Endothelial cell of umbilical vein (primary cell): ENCODE data around the gene RSPH10B2.
"Not testable (repeated sequence)": the region's sequence is repeated elsewhere in the genome, so short reads cannot be mapped to it uniquely, and the experiment has no call there.

Source experiments
- EZH2 ChIP-seq: IDR thresholded peaks from 2 replicates; pipeline ENCODE4 v1.6.1; 2012; ENCODE audit warnings: borderline replicate concordance, low read depth, mild to moderate bottlenecking, moderate library complexity, low read length, inconsistent platforms; ENCODE audit not compliant: severe bottlenecking
- FOS ChIP-seq: IDR thresholded peaks from 2 replicates; pipeline ENCODE4 v1.6.1; 2011; ENCODE audit warnings: mild to moderate bottlenecking, low read length, moderate library complexity, borderline replicate concordance; ENCODE audit not compliant: insufficient read depth
- GATA2 ChIP-seq: IDR thresholded peaks from 2 replicates; pipeline ENCODE4 v1.7.0; 2011; ENCODE audit warnings: low read depth, mild to moderate bottlenecking, moderate library complexity, mixed read lengths, low read length; ENCODE audit not compliant: insufficient read length, insufficient read depth
- MYC ChIP-seq: IDR thresholded peaks from one replicate; pipeline ENCODE4 v1.6.1; 2011; ENCODE audit warnings: mild to moderate bottlenecking, low read depth, low read length
- POLR2A ChIP-seq: IDR thresholded peaks from 2 replicates; pipeline ENCODE4 v1.6.1; 2012; ENCODE audit warnings: low read depth, mild to moderate bottlenecking, control low read depth, low read length
- POLR2AphosphoS5 ChIP-seq: IDR thresholded peaks from 2 replicates; pipeline ENCODE4 v1.6.1; 2012; ENCODE audit warnings: low read depth, mild to moderate bottlenecking, control low read depth, low read length, moderate library complexity; ENCODE audit not compliant: insufficient read depth
- TF ChIP-seq, protein P1 (sequence below), 2 donors: IDR thresholded peaks; 1 replicate in 1 of 2; 2 replicates in 1 of 2; pipeline ENCODE4 v1.5.1; 2011; ENCODE audit warnings: low read length in 2 of 2, mild to moderate bottlenecking in 2 of 2, moderate library complexity in 2 of 2, control low read depth in 1 of 2, inconsistent platforms in 1 of 2, low read depth in 1 of 2; ENCODE audit not compliant: insufficient read depth in 1 of 2; ENCODE audit errors: extremely low read depth in 1 of 2
- TF ChIP-seq, protein P2 (sequence below): IDR thresholded peaks from 2 replicates; pipeline ENCODE4 v1.6.1; 2011; ENCODE audit not compliant: insufficient read depth, insufficient read length

DNA sequence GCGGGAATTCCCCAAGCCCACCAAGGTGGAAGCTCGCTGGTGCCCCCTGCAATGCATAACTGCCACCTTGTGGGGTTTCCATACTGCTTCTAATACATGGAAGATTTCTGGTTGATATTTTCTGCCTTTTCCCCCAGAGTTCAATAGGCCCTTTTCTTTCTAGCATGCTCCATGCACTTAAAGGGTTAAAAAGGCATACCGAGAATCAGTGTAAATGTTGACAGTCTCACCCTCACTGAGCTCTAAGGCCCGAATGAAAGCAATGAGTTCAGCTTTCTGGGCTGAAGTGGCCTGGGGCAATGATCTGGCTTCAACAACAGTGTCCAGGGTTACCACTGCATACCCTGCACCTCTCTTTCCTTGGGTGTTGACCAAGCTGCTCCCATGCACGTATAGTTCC is 89.2 kb downstream of the RSPH10B2 start:
- TF ChIP-seq, protein P1, sequence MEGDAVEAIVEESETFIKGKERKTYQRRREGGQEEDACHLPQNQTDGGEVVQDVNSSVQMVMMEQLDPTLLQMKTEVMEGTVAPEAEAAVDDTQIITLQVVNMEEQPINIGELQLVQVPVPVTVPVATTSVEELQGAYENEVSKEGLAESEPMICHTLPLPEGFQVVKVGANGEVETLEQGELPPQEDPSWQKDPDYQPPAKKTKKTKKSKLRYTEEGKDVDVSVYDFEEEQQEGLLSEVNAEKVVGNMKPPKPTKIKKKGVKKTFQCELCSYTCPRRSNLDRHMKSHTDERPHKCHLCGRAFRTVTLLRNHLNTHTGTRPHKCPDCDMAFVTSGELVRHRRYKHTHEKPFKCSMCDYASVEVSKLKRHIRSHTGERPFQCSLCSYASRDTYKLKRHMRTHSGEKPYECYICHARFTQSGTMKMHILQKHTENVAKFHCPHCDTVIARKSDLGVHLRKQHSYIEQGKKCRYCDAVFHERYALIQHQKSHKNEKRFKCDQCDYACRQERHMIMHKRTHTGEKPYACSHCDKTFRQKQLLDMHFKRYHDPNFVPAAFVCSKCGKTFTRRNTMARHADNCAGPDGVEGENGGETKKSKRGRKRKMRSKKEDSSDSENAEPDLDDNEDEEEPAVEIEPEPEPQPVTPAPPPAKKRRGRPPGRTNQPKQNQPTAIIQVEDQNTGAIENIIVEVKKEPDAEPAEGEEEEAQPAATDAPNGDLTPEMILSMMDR (IDR thresholded peaks at IDR 0.05; ENCODE audit: extremely low read depth in 1 of 2, insufficient read depth in 1 of 2, low read depth in 1 of 2, low read length in 2 of 2), result not testable (repeated sequence)
- TF ChIP-seq POLR2A, POLR2AphosphoS5, EZH2, FOS, GATA2, MYC: not testable (repeated sequence)
- TF ChIP-seq, protein P2, sequence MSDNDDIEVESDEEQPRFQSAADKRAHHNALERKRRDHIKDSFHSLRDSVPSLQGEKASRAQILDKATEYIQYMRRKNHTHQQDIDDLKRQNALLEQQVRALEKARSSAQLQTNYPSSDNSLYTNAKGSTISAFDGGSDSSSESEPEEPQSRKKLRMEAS, result not testable (repeated sequence)
